ENCODE results near the gene SV2B. TPM values are rescaled to one million over a fixed set of nuclear protein-coding genes. Genes with fewer than 3 reads are reported as not detected.

SV2B gene
- polyA plus RNA-seq, 2 of the 4 experiments (the other 2 are of a cell fraction): 0.05 TPM; not detected in 1

- Histone ChIP-seq H3K4me1 (no peaks in the 10 kb centered on the region), H3K4me3 (no peak overlapping the region), H3K9me3 (no peaks in the 10 kb centered on the region), H3K4me2 (no peak overlapping the region), H3K27ac (no peak overlapping the region)
- ATAC-seq (no peak), FAIRE-seq (no peak), DNase-seq (ENCODE audit: low read depth in 1 of 2, low spot score in 1 of 2) (no peak)
- CTCF ChIA-PET: interaction anchor here (0.8 to 1.3 kb wide), 2 partner anchors 28 to 197 kb away, joined by 3 read pairs; no protein-coding TSS in a partner anchor
- POLR2A ChIA-PET: no interaction called here
- TF ChIP-seq HOXB13 (CRISPR knock-in tag; IDR thresholded peaks at IDR 0.05; ENCODE audit: low read depth) (no peak), CEBPB (IDR thresholded peaks at IDR 0.05) (no peak), RAD21 (conservative IDR thresholded peaks at IDR 0.05 in 1 of 2, IDR thresholded peaks at IDR 0.05 in 1 of 2) (no peak), ZC3H11A (IDR thresholded peaks at IDR 0.05) (no peak), PHF8 (IDR thresholded peaks at IDR 0.05; ENCODE audit: borderline replicate concordance, low read depth) (no peak), CBX2 (IDR thresholded peaks at IDR 0.05; ENCODE audit: borderline replicate concordance, low read depth) (no peak), HES2 (IDR thresholded peaks at IDR 0.05) (no peak), BCL3 (IDR thresholded peaks at IDR 0.05) (no peak), EHMT2 (IDR thresholded peaks at IDR 0.05; ENCODE audit: low read depth) (no peak), MAZ (IDR thresholded peaks at IDR 0.05; ENCODE audit: borderline replicate concordance, low read depth, low read length) (no peak), REST (IDR thresholded peaks at IDR 0.05) (no peak), MYC (IDR thresholded peaks at IDR 0.05; ENCODE audit: borderline replicate concordance, low read length) (no peak), CTCF (IDR thresholded peaks at IDR 0.05) (no peak), ZNF302 (CRISPR knock-in tag; IDR thresholded peaks at IDR 0.05) (no peak)
- WGBS (ENCODE audit: missing lambda C conversion rate): 22% methylated on average over 1 of the region's 1 CpG
Observed at GRCh38 chr15:91329914-91330313, 229.9 kb downstream of the SV2B start.

- no peak overlapping the region for H3K4me2 ChIP-seq
- no peak for ATAC-seq
- ChIA-PET CTCF (interaction anchor here (0.8 kb wide), 1 partner anchor 219 kb away, joined by 3 read pairs; no protein-coding TSS in a partner anchor), POLR2A (no interaction called here)
- FAIRE-seq: no peak
- no peak for DNase-seq (ENCODE audit: low read depth in 1 of 2, low spot score in 1 of 2)
- no peaks in the 10 kb centered on the region for H3K9me3 ChIP-seq
- H3K4me3 ChIP-seq: no peak overlapping the region
- H3K27ac ChIP-seq: no peak overlapping the region
- whole genome bisulfite sequencing (ENCODE audit: missing lambda C conversion rate): 38% methylated on average over 4 of the region's 4 CpGs
- no peaks in the 10 kb centered on the region for H3K4me1 ChIP-seq
- TF ChIP-seq ZFP36 (IDR thresholded peaks at IDR 0.05; ENCODE audit: borderline replicate concordance, partially characterized antibody): no peak
- no peak for TF ChIP-seq PBX3 (IDR thresholded peaks at IDR 0.05)
- no peak for TF ChIP-seq HOXB5 (CRISPR knock-in tag; IDR thresholded peaks at IDR 0.05)
- TF ChIP-seq EHMT2 (IDR thresholded peaks at IDR 0.05; ENCODE audit: low read depth): no peak
- no peak for TF ChIP-seq RNF2 (IDR thresholded peaks at IDR 0.05; ENCODE audit: borderline replicate concordance, low read depth)
- no peak for TF ChIP-seq FOSB (CRISPR knock-in tag; IDR thresholded peaks at IDR 0.05)
- TF ChIP-seq HDAC2 (IDR thresholded peaks at IDR 0.05): no peak
- no peak for TF ChIP-seq ZSCAN20 (CRISPR knock-in tag; IDR thresholded peaks at IDR 0.05)
- TF ChIP-seq POLR2AphosphoS2 (conservative IDR thresholded peaks at IDR 0.05; ENCODE audit: low read length): no peak
- no peak for TF ChIP-seq KDM1A (IDR thresholded peaks at IDR 0.05; ENCODE audit: low read depth)
- TF ChIP-seq MAFK (IDR thresholded peaks at IDR 0.05; ENCODE audit: partially characterized antibody): no peak
- no peak for TF ChIP-seq HOXB13 (CRISPR knock-in tag; IDR thresholded peaks at IDR 0.05; ENCODE audit: low read depth)
- TF ChIP-seq PHF8 (IDR thresholded peaks at IDR 0.05; ENCODE audit: borderline replicate concordance, low read depth): no peak
- TF ChIP-seq FOXS1 (CRISPR knock-in tag; IDR thresholded peaks at IDR 0.05): no peak
- no peak for TF ChIP-seq MAZ (IDR thresholded peaks at IDR 0.05; ENCODE audit: borderline replicate concordance, low read depth, low read length)
- TF ChIP-seq SMC3 (IDR thresholded peaks at IDR 0.05): no peak
- no peak for TF ChIP-seq NPAS2 (CRISPR knock-in tag; IDR thresholded peaks at IDR 0.05; ENCODE audit: borderline replicate concordance)
- TF ChIP-seq CHD4 (IDR thresholded peaks at IDR 0.05; ENCODE audit: borderline replicate concordance): no peak
Observed at GRCh38 chr15:91331581-91331980, 231.5 kb downstream of the SV2B start.
